Measurements from ENCODE around the gene MED27. TPM values are rescaled to one million over a fixed set of nuclear protein-coding genes. Genes with fewer than 3 reads are reported as not detected.

The MED27 gene
- total and polyA plus RNA-seq, 2 of the 8 experiments (the other 6 are each of a cell fraction or from before 2014, with no cell fraction given) = 29.9 to 56.5 TPM

GRCh38 chr9:131951155-131951554 lies 128.5 kb downstream of the MED27 start:
- Histone ChIP-seq H3K18ac (ENCODE audit: extremely low read depth, low read length) (no peak overlapping the region), H2AK5ac (ENCODE audit: low read depth, low read length) (no peak overlapping the region), H4K8ac (ENCODE audit: extremely low read depth, insufficient read depth, low read length) (no peak overlapping the region), H3K14ac (ENCODE audit: insufficient read length) (no peak overlapping the region), H3K4me1 (replicated peaks in 1 of 4; ENCODE audit: control insufficient read depth in 3 of 4, insufficient read depth in 4 of 4, low read length in 3 of 4) (peaks cover 0 to 5% (median 1%) of the 10 kb centered on the region in 4 experiments; a peak in 2 of 7 replicates), H4K91ac (replicated peaks; ENCODE audit: insufficient read length, low read length) (no peak overlapping the region), H2BK120ac (replicated peaks; ENCODE audit: low read depth, low read length) (no peak overlapping the region), H3K9ac (replicated peaks in 1 of 4; ENCODE audit: extremely low read depth in 1 of 4, low read depth in 3 of 4, low read length in 3 of 4) (no peak overlapping the region), H3K4me3 (ENCODE audit: extremely low read depth in 1 of 4, insufficient read depth in 2 of 4, low read depth in 3 of 4, low read length in 4 of 4) (no peak overlapping the region), H2BK5ac (ENCODE audit: low read depth, low read length) (no peak overlapping the region), H3K56ac (replicated peaks; ENCODE audit: insufficient read length, low read depth, low read length) (no peak overlapping the region), H2AFZ (ENCODE audit: low read length) (no peak overlapping the region), H3K4ac (replicated peaks; ENCODE audit: insufficient read length, low read depth, low read length) (no peak overlapping the region), H3K27me3 (replicated peaks in 1 of 4; ENCODE audit: control insufficient read depth in 3 of 4, extremely low read depth in 1 of 4, insufficient read depth in 3 of 4, low read length in 3 of 4) (no peaks in the 10 kb centered on the region), H3K4me2 (ENCODE audit: insufficient read depth in 1 of 2, low read depth in 2 of 2, low read length in 2 of 2) (no peak overlapping the region), H3K79me2 (ENCODE audit: control insufficient read depth in 1 of 2, insufficient read depth in 2 of 2, low read length in 2 of 2) (no peaks in the 10 kb centered on the region), H3K79me1 (ENCODE audit: low read depth, low read length) (peaks cover 3% of the 10 kb centered on the region; the same call in 1 of the 2 replicates), H3K23ac (ENCODE audit: insufficient read length) (no peak overlapping the region), H3K36me3 (ENCODE audit: control insufficient read depth in 2 of 4, insufficient read depth in 4 of 4, low read length in 3 of 4) (no peaks in the 10 kb centered on the region), H3K9me3 (ENCODE audit: insufficient read depth in 2 of 2, low read depth in 1 of 2, low read length in 1 of 2) (no peaks in the 10 kb centered on the region), H2BK15ac (ENCODE audit: low read length) (no peak overlapping the region), H2BK20ac (ENCODE audit: low read length) (no peak overlapping the region), H4K20me1 (replicated peaks in 1 of 2; ENCODE audit: control insufficient read depth in 1 of 2, insufficient read depth in 2 of 2, low read length in 2 of 2) (peaks cover 0 to 6% of the 10 kb centered on the region in 2 experiments), H2BK12ac (ENCODE audit: low read depth, low read length) (no peak overlapping the region), H4K5ac (ENCODE audit: insufficient read length, low read depth, low read length) (no peak overlapping the region), H3K23me2 (ENCODE audit: low read depth, low read length) (no peaks in the 10 kb centered on the region), H3K27ac (ENCODE audit: low read depth, low read length) (no peak overlapping the region)
- DNase-seq (ENCODE audit: low read depth in 1 of 2, low spot score in 2 of 2) = no peak
- no peak for FAIRE-seq
- WGBS, 2 experiments (ENCODE audit: extremely low coverage in 1 of 2, insufficient coverage in 1 of 2, insufficient read length in 1 of 2, insufficient replicate concordance in 2 of 2, low coverage in 1 of 2, low lambda C conversion rate in 2 of 2, missing lambda C conversion rate in 1 of 2) = 88% methylated on average over 3 of the region's 3 CpGs; no CpG with 5 or more reads in 1 of the 2 experiments
- POLR2A ChIA-PET (ENCODE audit: partially characterized antibody) = no interaction called here
- TF ChIP-seq SP1 (IDR thresholded peaks at IDR 0.05; ENCODE audit: low read depth, low read length) (no peak), TCF12 (IDR thresholded peaks at IDR 0.05; ENCODE audit: low read depth, low read length) (no peak), BCL11A (IDR thresholded peaks at IDR 0.05; ENCODE audit: low read depth in 2 of 2, low read length in 2 of 2) (no peak), RBBP5 (IDR thresholded peaks at IDR 0.05; ENCODE audit: borderline replicate concordance, low read depth, low read length) (no peak), RXRA (IDR thresholded peaks at IDR 0.05; ENCODE audit: insufficient read depth, low read depth, low read length) (no peak), KDM5A (IDR thresholded peaks at IDR 0.05; ENCODE audit: low read length) (no peak), ASH2L (IDR thresholded peaks at IDR 0.05; ENCODE audit: low read length) (no peak), SUZ12 (IDR thresholded peaks at IDR 0.05; ENCODE audit: low read length) (no peak), POU5F1 (IDR thresholded peaks at IDR 0.05; ENCODE audit: low read depth, low read length) (no peak)
- CTCF ChIA-PET (ENCODE audit: partially characterized antibody) = interaction anchor here (1.1 to 3.6 kb wide), 5 partner anchors 77 to 188 kb away, joined by 3 to 15 read pairs (median 4); no protein-coding TSS in a partner anchor
